A673 (cell line): ENCODE results near the gene GOLGA1. TPM values are rescaled to one million over a fixed set of nuclear protein-coding genes. Genes with fewer than 3 reads are reported as not detected.

Experiments used
- BruUV-seq: library from RNA; stranded (reverse); fragments of 400-500 nt; replicated peaks from 2 replicates; lab custom pipeline; 2021; lab: Mats Ljungman, UMichigan
- CTCF ChIA-PET: fragments of 300-600 bp; sonication (Branson Sonifier 250); formaldehyde crosslinking; loops from one replicate; lab custom pipeline; 2022; ENCODE audit warnings: antibody characterized with exemption; lab: Charles Lee
- POLR2A ChIA-PET: fragments of 300-600 bp; sonication (Branson Sonifier 250); formaldehyde crosslinking; loops from one replicate; lab custom pipeline; 2022; ENCODE audit warnings: antibody characterized with exemption; ENCODE audit not compliant: low non-redundant PET; lab: Charles Lee
- DNase-seq: peaks from one replicate; pipeline ENCODE4 v3.0.0-alpha.2; 2015; ENCODE audit warnings: low spot score
- H3K27ac ChIP-seq: fragments of 200-600 bp; sonication (generic); 2 replicates; pipeline ENCODE4 v1.5.1; 2016; ENCODE audit warnings: mixed run types, low read depth, mild to moderate bottlenecking, mixed read lengths, antibody characterized with exemption, low read length; ENCODE audit not compliant: poor library complexity, severe bottlenecking
- H3K27me3 ChIP-seq: fragments of 200-600 bp; sonication (generic); replicated peaks from 2 replicates; pipeline ENCODE4 v1.6.1; 2017; ENCODE audit warnings: mixed run types, low read depth, mild to moderate bottlenecking, mixed read lengths, antibody characterized with exemption, low read length; ENCODE audit not compliant: insufficient read depth, poor library complexity
- H3K36me3 ChIP-seq: fragments of 200-600 bp; sonication (generic); 2 replicates; pipeline ENCODE4 v1.6.1; 2016; ENCODE audit warnings: mixed run types, mild to moderate bottlenecking, mixed read lengths, antibody characterized with exemption, low read length; ENCODE audit not compliant: insufficient read depth, poor library complexity, severe bottlenecking
- H3K4me1 ChIP-seq: fragments of 200-600 bp; sonication (generic); 2 replicates; pipeline ENCODE4 v1.6.1; 2017; ENCODE audit warnings: mixed run types, mild to moderate bottlenecking, mixed read lengths, antibody characterized with exemption, low read length; ENCODE audit not compliant: insufficient read depth, poor library complexity, severe bottlenecking
- H3K4me3 ChIP-seq: fragments of 200-600 bp; sonication (generic); 2 replicates; pipeline ENCODE4 v1.5.1; 2016; ENCODE audit warnings: low read depth, mixed run types, mild to moderate bottlenecking, mixed read lengths, low read length; ENCODE audit not compliant: poor library complexity, severe bottlenecking
- H3K9me3 ChIP-seq: fragments of 200-600 bp; sonication (generic); 2 replicates; pipeline ENCODE4 v1.6.1; 2016; ENCODE audit warnings: mixed run types, low read depth, mild to moderate bottlenecking, mixed read lengths, antibody characterized with exemption, low read length; ENCODE audit not compliant: poor library complexity, severe bottlenecking
- EZH2 ChIP-seq: fragments of 200-600 bp; sonication (generic); IDR thresholded peaks from 2 replicates; pipeline ENCODE4 v1.6.1; 2017; ENCODE audit warnings: borderline replicate concordance, low read depth, mild to moderate bottlenecking, mixed read lengths, antibody characterized with exemption, low read length; ENCODE audit not compliant: poor library complexity, severe bottlenecking
- intact Hi-C: fragments of 100-400 bp; cut with micrococcal nuclease; formaldehyde crosslinking; loops from one replicate; pipeline ENCODE4 v1.10.0; 2022; ENCODE audit not compliant: unreplicated experiment
- total RNA-seq: library from RNA; stranded (reverse); gene quantifications from 2 replicates; pipeline ENCODE4 v1.2.3, GENCODE V29; 2021
- TF ChIP-seq, protein P1 (sequence below): fragments of 300-800, 200-600 bp; sonication (generic); conservative IDR thresholded peaks from 2 replicates; pipeline ENCODE4 v1.5.1; 2017; ENCODE audit warnings: low read depth, mild to moderate bottlenecking, antibody characterized with exemption, low read length, moderate library complexity, mixed read lengths

The GOLGA1 gene
- total RNA-seq, 1 experiment from 2014 or later, result 21.7 TPM

DNA sequence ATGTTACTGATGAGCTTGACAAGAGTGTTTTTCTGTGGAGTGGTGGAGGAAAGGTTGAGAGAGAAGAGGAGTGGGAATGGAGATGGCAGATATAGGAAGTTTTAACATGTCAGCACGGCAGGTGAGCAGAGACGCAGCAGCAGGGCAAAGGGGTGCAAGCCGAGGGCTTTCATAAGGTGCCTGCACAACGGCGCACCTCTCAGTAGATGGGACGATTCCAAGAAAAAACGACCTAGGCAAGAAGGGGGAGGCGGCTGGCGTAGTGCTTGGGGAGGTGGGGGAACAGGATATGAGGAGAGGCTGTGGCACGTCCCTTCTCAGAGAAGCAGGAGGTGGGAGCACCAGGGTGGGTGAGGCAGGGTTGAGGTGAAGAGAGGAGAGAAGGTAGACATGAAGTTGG lies 54.4 kb downstream of the GOLGA1 start:
- ChIA-PET POLR2A (no interaction called here), CTCF (interaction anchor here (0.8 kb wide), 1 partner anchor 9 kb away, joined by 3 read pairs; no protein-coding TSS in a partner anchor)
- TF ChIP-seq, protein P1, sequence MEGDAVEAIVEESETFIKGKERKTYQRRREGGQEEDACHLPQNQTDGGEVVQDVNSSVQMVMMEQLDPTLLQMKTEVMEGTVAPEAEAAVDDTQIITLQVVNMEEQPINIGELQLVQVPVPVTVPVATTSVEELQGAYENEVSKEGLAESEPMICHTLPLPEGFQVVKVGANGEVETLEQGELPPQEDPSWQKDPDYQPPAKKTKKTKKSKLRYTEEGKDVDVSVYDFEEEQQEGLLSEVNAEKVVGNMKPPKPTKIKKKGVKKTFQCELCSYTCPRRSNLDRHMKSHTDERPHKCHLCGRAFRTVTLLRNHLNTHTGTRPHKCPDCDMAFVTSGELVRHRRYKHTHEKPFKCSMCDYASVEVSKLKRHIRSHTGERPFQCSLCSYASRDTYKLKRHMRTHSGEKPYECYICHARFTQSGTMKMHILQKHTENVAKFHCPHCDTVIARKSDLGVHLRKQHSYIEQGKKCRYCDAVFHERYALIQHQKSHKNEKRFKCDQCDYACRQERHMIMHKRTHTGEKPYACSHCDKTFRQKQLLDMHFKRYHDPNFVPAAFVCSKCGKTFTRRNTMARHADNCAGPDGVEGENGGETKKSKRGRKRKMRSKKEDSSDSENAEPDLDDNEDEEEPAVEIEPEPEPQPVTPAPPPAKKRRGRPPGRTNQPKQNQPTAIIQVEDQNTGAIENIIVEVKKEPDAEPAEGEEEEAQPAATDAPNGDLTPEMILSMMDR, result no peak
- TF ChIP-seq EZH2, result no peak
- BruUV-seq, result no TSS peak
- H3K4me1 ChIP-seq, result no peaks in the 10 kb centered on the region
- no peak overlapping the region for H3K27ac ChIP-seq
- H3K36me3 ChIP-seq, result peaks cover 12% of the 10 kb centered on the region
- intact Hi-C loops, result no loop called here
- H3K4me3 ChIP-seq, result no peak overlapping the region
- no peak for DNase-seq
- H3K27me3 ChIP-seq, result no peaks in the 10 kb centered on the region
- H3K9me3 ChIP-seq, result no peaks in the 10 kb centered on the region

DNA sequence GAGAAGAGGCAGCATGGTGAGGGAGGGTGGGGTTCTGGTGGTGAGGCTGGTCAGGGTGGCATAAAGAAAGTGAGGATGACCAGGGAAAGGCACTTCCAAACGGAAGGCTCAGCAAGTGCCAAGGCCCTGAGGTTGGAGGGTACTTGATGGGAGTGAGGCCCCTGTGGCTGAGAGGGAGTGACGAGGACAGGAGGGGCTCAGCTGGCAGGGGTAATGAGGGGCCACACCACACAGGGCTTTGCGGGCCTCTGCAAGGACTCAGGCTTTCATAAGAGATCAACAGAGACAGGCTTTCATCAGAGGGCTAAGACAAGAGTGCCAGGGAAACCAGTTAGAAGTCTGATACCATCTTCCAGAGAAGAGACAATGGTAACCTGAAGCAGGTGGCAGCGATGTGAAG lies 55.3 kb downstream of the GOLGA1 start:
- peaks cover 9% of the 10 kb centered on the region for H3K36me3 ChIP-seq
- H3K27ac ChIP-seq, result no peak overlapping the region
- no peaks in the 10 kb centered on the region for H3K4me1 ChIP-seq
- intact Hi-C loops, result no loop called here
- CTCF ChIA-PET, result no interaction called here
- no peak for TF ChIP-seq EZH2
- TF ChIP-seq, protein P1, result no peak
- POLR2A ChIA-PET, result no interaction called here
- H3K9me3 ChIP-seq, result no peaks in the 10 kb centered on the region
- H3K4me3 ChIP-seq, result no peak overlapping the region
- no TSS peak for BruUV-seq
- no peak for DNase-seq
- H3K27me3 ChIP-seq, result no peaks in the 10 kb centered on the region

DNA sequence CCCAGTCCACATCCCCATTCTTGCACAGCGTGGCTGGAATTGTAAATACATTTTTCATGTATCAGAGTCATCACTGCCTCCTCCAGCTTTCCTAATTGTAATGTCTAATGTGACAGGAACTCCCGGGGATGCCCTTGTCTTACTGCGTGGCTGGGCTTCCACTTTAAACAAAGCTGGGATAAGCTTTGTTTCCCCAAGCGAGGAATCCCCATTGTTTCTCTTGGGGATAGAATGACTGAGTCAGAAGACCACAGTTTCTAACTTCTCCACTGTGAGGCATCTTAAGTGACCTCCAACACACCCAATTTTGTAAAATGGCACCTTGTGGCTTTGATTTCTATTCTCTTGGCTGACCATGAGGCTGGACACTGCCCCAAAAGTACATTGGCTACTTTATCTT lies 56.5 kb downstream of the GOLGA1 start:
- POLR2A ChIA-PET, result no interaction called here
- intact Hi-C loops, result no loop called here
- H3K27me3 ChIP-seq, result no peaks in the 10 kb centered on the region
- BruUV-seq, result no TSS peak
- CTCF ChIA-PET, result no interaction called here
- no peak for TF ChIP-seq EZH2
- TF ChIP-seq, protein P1, result no peak
- H3K4me1 ChIP-seq, result no peaks in the 10 kb centered on the region
- no peak overlapping the region for H3K4me3 ChIP-seq
- DNase-seq, result no peak
- no peak overlapping the region for H3K27ac ChIP-seq
- H3K9me3 ChIP-seq, result no peaks in the 10 kb centered on the region
- peaks cover 12% of the 10 kb centered on the region for H3K36me3 ChIP-seq
